Measurements from ENCODE around the gene MYO3B. TPM values are rescaled to one million over a fixed set of nuclear protein-coding genes. Genes with fewer than 3 reads are reported as not detected.
"Not testable (repeated sequence)": the region's sequence is repeated elsewhere in the genome, so short reads cannot be mapped to it uniquely, and the experiment has no call there.

Gene MYO3B
- total RNA-seq, 4 donors from 2014 or later, result 0.09 to 9.1 TPM; not detected in 2

DNA sequence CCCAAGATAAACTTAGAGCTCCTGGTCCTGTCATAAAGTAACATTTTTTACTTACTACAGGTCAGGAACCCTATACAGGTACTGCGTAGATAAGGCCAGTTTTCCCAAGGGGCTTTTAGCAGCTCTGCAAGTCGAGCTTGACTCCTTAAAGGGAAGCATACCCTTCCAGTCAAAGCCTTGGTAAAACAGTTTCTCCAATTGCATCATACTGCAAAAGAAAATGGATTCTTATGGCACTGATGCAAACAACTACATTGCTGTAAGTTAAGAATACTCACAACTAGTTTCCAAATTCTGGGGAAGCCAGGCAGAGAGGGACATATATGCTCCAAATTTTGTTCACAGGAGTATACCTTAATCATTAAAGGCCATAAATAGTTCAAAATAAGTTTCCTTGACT, 31.0 kb downstream of the MYO3B start:
- intact Hi-C loops (cut with DNase I; ENCODE audit: low total_unique reads), result no loop called here
- TF ChIP-seq, protein P1, sequence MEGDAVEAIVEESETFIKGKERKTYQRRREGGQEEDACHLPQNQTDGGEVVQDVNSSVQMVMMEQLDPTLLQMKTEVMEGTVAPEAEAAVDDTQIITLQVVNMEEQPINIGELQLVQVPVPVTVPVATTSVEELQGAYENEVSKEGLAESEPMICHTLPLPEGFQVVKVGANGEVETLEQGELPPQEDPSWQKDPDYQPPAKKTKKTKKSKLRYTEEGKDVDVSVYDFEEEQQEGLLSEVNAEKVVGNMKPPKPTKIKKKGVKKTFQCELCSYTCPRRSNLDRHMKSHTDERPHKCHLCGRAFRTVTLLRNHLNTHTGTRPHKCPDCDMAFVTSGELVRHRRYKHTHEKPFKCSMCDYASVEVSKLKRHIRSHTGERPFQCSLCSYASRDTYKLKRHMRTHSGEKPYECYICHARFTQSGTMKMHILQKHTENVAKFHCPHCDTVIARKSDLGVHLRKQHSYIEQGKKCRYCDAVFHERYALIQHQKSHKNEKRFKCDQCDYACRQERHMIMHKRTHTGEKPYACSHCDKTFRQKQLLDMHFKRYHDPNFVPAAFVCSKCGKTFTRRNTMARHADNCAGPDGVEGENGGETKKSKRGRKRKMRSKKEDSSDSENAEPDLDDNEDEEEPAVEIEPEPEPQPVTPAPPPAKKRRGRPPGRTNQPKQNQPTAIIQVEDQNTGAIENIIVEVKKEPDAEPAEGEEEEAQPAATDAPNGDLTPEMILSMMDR (IDR thresholded peaks at IDR 0.05), result no peak
- no peak for TF ChIP-seq POLR2A (IDR thresholded peaks at IDR 0.05)
- DNase-seq, result no peak

DNA sequence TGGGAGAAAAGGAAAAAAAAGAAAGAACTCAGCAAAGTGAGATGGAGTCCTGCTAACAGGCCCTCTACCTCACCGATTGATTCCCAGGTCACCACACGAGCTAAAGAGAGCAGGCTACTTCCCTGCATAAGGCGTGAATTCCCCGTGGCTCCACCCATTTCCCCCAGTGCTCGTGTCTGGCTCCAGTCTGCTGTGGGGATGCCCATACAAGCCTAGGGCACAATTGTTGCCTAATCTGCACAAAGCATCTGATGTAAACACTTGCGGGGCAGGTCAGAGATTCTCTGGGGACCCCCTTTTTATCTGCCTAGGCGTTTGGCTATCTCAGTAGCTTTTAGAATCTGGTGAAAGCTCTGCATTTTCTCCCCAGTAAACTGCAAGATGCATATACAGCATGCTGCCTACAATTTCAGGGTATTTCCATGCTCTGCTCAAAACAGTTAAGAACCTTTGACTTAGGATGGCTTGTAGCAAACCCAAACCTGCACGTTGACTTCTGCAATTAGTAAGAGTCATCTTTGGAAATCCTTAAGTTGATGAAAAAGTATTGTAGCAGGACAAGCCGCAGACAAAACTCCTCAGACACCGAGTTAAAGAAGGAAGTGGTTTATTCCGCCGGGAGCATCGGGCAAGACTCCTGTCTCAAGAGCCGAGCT, 34.8 kb downstream of the MYO3B start:
- Histone ChIP-seq H3K27me3 (no peaks in the 10 kb centered on the region), H3K36me3 (no peaks in the 10 kb centered on the region), H3K27ac (no peak overlapping the region), H3K4me1 (no peaks in the 10 kb centered on the region), H3K9me3 (peaks cover 0 to 5% of the 10 kb centered on the region in 2 donors), H3K4me3 (no peak overlapping the region)
- DNase-seq, result no peak
- TF ChIP-seq, protein P1 (IDR thresholded peaks at IDR 0.05), result no peak
- intact Hi-C loops (cut with DNase I; ENCODE audit: low total_unique reads), result no loop called here

More for the DNA sequence above, 31.0 kb downstream of the MYO3B start:
- H3K4me3 ChIP-seq, result no peak overlapping the region
- H3K4me1 ChIP-seq, result no peaks in the 10 kb centered on the region
- no peaks in the 10 kb centered on the region for H3K36me3 ChIP-seq
- H3K27ac ChIP-seq, result no peak overlapping the region
- H3K9me3 ChIP-seq, result peaks cover 0 to 5% of the 10 kb centered on the region in 2 donors
- H3K27me3 ChIP-seq, result no peaks in the 10 kb centered on the region

DNA sequence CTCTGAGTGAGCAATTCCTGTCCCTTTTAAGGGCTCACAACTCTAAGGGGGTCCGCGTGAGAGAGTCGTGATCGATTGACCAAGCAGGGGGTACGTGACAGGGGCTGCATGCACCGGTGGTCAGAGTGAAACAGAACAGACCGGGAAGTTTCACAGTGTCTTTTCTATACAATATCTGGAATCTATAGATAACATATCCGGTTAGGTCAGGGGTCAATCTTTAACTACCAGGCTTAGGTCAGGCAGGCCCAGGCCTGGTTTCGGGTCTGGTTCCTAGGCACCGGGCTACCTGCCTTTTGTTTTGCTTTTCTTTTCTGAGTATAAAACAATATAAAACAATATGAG, 35.3 kb downstream of the MYO3B start:
- not testable (repeated sequence) for DNase-seq, H3K4me1 ChIP-seq

DNA sequence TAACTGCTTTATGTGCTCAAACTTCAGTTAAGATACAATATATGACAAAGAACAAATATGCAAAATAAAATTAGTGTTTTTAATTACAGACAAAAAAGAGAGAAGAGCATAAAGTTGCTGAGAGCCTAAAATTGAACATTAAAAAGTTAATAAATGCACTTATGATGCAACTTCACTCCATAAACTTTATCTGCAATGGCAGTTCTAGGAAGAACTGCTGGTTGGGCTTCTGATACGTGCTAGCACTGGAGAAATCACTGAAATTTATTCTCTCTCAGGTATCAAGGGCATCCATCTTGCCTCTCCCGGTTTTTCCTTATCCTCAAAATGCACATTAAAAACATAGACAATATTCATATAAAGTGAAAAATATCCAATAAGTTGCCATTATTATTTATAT, 35.7 kb downstream of the MYO3B start:
- Histone ChIP-seq H3K27me3 (no peaks in the 10 kb centered on the region), H3K4me1 (no peaks in the 10 kb centered on the region), H3K4me3 (no peak overlapping the region), H3K36me3 (no peaks in the 10 kb centered on the region), H3K9me3 (peaks cover 0 to 5% of the 10 kb centered on the region in 2 donors), H3K27ac (no peak overlapping the region)
- intact Hi-C loops (cut with DNase I; ENCODE audit: low total_unique reads), result no loop called here
- TF ChIP-seq, protein P1 (IDR thresholded peaks at IDR 0.05), result no peak
- TF ChIP-seq POLR2A (IDR thresholded peaks at IDR 0.05), result no peak
- no peak for DNase-seq

More for the DNA sequence above, 35.3 kb downstream of the MYO3B start:
- intact Hi-C loops (cut with DNase I; ENCODE audit: low total_unique reads); H3K27ac ChIP-seq; H3K4me3 ChIP-seq; H3K27me3 ChIP-seq; H3K36me3 ChIP-seq; H3K9me3 ChIP-seq: not testable (repeated sequence)

DNA sequence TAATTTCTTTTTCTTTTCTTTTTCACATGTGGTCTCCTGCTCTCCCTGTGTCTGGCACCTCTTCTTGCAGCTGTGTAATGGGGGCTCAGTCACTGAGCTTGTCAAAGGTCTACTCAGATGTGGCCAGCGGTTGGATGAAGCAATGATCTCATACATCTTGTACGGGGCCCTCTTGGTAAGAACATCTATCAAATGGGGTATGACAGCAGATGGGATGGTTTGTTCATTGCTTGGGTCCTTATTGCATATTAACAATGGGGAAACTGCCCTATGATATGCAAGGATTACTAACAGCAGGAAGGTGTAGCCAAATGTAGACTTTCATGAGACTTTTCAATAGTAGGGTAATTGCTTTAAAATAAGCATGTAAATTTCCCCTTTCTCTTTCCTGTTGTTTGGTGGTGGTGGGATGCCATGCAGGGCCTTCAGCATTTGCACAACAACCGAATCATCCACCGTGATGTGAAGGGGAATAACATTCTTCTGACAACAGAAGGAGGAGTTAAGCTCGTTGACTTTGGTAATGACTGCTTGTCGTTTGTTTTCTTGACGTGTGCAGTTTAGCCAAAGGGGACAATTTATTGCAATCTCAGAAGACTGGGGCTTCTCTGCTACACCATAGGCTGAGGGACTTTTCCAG, 36.5 kb downstream of the MYO3B start:
- Histone ChIP-seq H3K4me3 (no peak overlapping the region), H3K9me3 (peaks cover 0 to 5% of the 10 kb centered on the region in 2 donors), H3K27me3 (no peaks in the 10 kb centered on the region), H3K4me1 (no peaks in the 10 kb centered on the region), H3K36me3 (no peaks in the 10 kb centered on the region), H3K27ac (no peak overlapping the region)
- DNase-seq, result no peak
- TF ChIP-seq, protein P1 (IDR thresholded peaks at IDR 0.05), result no peak
- no peak for TF ChIP-seq POLR2A (IDR thresholded peaks at IDR 0.05)
- intact Hi-C loops (cut with DNase I; ENCODE audit: low total_unique reads), result no loop called here

Measured in uterus (tissue), 4 donors.